HG02885 (cell line): Measurements from ENCODE around the gene LOC128125822.
"Not testable (repeated sequence)": the region's sequence is repeated elsewhere in the genome, so short reads cannot be mapped to it uniquely, and the experiment has no call there.

Experiments used
- ATAC-seq: cut with Tn5 transposase; IDR thresholded peaks from one replicate; pipeline ENCODE4 v1.9.1; 2021; ENCODE audit warnings: mild to moderate bottlenecking; ENCODE audit not compliant: unreplicated experiment, poor library complexity

Gene LOC128125822

DNA sequence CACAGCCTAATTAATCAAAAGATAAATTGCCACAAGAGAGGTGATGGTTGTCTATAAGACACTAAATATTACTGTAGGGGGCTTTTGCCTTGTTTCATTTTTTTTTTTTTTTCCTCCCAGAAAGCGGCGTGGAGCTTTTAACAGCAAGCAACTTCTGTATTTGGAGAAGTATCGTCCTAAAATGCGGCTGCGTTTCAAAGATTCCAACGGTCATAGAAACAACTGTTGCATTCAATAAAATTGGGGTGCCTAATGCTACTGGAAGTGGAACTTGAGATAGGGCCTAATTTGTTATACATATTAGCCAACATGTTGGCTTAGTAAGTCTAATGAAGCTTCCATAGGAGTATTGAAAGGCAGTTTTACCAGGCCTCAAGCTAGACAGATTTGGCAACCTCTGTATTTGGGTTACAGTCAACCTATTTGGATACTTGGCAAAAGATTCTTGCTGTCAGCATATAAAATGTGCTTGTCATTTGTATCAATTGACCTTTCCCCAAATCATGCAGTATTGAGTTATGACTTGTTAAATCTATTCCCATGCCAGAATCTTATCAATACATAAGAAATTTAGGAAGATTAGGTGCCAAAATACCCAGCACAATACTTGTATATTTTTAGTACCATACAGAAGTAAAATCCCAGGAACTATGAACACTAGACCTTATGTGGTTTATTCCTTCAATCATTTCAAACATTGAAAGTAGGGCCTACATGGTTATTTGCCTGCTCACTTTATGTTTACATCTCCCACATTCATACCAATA lies 7.8 kb downstream of the LOC128125822 start:
- ATAC-seq, result no peak

GRCh38 chr6:63580704-63580961 lies 8.4 kb downstream of the LOC128125822 start:
- ATAC-seq, result no peak

DNA sequence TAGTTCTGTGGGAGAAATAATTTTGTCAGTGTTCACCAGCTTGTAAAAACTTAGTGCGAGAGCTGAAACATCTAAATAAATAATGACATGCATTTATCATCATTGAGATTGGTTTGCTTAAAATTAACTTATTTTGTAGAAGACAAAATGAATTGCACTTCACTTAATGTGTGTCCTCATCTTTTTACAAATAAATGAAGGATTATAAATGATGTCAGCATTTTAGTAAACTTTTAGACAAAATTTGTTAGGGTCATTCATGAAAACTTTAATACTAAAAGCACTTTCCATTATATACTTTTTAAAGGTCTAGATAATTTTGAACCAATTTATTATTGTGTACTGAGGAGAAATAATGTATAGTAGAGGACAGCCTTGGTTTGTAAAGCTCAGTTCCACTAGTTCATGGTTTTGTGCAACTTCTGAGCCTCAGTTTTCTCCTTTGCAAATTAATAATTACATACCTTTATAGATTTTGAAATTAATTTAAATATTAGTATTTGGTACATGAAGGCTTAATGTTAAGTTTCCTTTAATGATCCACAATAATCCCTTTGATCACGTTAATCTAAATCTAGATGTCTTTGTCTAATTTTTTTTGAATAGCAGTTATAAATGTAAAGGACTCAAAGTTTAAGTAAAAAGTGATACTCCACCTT lies 9.2 kb downstream of the LOC128125822 start:
- no peak for ATAC-seq

- no peak for ATAC-seq
Observed at GRCh38 chr6:63582579-63583231, 10.4 kb downstream of the LOC128125822 start.

GRCh38 chr6:63584125-63584514 lies 11.8 kb downstream of the LOC128125822 start:
- ATAC-seq, result no peak

DNA sequence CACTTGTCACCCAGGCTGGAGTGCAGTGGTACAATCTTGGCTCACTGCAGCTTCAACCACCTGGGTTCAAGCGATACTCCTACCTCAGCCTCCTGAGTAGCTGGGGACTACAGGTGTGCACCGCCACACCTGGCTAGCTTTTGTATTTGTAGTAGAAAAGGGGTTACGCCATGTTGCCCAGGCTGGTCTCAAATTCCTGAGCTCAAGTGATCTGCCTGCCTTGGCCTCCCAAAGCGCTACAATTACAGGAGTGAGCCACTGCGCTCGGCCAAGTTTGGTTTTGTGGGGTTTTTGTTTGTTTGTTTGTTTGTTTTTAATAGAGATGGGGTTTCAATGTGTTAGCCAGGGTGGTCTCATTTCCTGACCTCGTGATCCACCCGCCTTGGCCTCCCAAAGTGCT lies 12.3 kb downstream of the LOC128125822 start:
- ATAC-seq, result no peak

DNA sequence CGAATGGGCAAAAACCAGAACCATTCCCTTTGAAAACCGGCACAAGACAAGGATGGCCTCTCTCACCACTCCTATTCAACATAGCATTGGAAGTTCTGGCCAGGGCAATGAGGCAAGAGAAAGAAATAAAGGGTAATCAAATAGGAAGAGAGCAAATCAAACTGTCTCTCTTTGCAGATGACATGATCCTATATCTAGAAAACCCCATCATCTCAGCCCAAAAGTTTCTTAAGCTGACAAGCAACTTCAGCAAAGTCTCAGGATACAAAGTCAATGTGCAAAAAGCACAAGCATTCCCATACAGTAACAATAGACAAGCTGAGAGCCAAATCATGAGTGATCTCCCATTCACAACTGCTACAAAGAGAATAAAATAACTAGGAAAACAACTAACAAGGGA lies 13.4 kb downstream of the LOC128125822 start:
- ATAC-seq, result not testable (repeated sequence)

DNA sequence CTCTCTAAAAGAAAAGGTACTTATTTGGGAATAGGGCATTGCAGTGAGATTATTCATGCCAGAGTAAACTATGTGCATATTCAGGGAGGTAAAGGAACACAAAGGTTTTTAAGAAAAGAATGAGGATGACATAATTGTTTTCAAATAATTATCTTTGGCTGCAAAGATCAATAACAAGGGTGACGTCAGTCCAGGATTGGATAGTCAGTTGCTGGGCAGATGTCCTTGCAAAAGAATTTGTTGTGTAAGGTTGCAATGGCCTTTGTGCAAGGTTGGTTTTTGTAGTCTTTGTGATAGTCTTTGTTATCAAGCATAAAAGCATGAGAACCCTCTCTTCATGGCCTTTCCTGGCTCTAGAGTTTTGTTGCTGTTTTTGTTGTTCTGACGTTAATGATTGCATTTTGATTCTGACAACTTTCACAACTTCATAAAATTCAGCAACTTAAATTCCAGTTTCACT lies 17.7 kb downstream of the LOC128125822 start:
- ATAC-seq, result no peak

DNA sequence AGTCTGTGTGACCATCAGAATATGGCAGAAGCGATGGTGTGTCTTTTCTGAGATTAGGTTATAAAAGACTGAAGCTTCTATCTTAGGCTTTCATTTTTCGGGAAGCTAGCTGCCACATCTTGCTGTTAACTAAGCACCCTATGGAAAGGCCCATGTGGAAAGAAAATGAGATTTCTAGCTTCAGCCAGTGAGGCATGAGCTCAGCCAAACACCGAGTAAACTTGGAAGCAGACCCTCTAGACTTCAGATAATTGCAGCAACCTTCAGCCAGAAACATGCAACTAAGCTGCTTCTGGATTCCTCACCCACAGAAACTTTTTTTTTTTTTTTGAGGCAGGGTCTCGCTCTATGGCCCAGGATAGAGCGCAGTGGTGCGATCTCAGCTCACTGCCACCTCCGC lies 20.6 kb downstream of the LOC128125822 start:
- no peak for ATAC-seq

DNA sequence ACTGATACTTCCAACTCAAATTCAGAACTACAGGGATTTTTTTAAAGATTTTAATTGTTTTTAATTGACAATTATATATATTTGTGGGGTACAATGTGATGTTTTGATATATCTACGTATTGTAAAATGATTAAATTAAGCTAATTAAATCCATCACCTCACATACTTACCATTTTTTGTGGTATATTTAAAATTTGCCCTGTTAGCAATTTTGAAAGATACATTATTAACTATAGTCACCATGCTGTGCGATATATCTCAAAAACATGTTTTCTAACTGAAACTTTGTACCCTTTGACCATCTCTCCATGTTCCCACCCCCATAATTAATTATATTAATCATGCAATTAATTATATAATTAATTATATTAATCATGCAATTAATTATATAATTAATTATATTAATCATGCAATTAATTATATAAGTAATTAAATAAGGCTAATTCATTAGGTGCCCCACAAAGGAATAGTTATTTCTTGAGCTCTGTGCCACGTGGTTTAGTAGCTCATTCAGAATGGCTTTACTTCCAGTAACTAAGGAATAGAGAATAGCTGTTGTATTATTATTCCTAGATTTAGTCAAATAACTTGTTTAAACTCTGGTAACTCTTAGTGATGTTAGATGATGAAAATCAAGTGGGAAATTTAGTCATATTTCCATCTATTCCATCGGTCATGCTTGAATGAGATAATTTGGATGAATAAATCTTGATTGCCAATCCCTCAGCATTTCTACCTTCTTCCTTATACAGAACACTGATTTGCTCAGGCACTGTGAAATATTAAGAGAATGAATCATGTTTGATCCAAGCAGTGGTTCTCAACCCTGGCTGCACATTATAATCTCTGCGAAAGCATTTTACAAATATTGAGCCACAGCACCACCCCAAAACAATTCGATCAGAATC lies 25.1 kb downstream of the LOC128125822 start:
- ATAC-seq, result no peak

- ATAC-seq, result peak; percentile 100
Observed at GRCh38 chr6:63598049-63599036, 26.1 kb downstream of the LOC128125822 start.

- no peak for ATAC-seq
Observed at GRCh38 chr6:63599243-63599642, 27.0 kb downstream of the LOC128125822 start.

- ATAC-seq, result no peak
Observed at GRCh38 chr6:63600136-63600535, 27.9 kb downstream of the LOC128125822 start.

- no peak for ATAC-seq
Observed at GRCh38 chr6:63609231-63609630, 37.0 kb downstream of the LOC128125822 start.

DNA sequence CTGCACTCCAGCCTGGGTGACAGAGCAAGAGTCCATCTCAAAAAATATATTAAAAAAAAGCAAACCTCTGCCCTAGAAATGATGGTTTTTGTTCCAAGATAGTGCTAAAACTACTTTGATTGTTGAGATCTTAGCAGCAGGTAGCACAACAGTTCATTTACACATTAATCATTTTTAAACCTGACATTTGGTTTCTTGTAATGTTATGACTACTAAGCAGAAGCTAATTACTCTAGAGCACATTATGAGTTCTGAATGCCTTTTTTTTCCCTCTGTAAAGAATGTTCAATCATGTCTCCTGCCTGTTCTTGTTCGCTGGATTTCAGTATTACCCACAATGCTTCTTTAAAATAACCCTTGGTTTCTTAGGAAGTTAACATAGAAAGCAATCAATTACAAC lies 38.7 kb downstream of the LOC128125822 start:
- no peak for ATAC-seq

- ATAC-seq, result no peak
Observed at GRCh38 chr6:63611560-63611959, 39.3 kb downstream of the LOC128125822 start.

DNA sequence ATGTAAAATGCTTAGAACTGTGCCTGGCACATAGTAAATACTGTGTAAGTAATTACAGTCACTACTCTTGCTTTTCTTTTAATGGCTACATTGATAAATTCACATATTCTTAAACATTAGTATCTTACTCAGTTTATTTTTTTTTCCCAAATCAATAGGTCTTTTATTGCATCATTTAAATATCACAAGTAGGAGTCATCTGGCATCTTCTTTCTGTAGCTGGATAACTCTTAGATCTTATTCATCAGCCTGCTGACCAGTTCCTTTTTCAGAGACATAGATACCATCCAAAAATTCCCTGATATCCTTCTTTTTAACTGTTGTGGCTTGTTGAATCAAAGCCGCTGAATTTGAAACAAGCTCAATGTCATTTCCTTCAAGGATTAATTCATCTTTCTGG lies 43.3 kb downstream of the LOC128125822 start:
- no peak for ATAC-seq
